Keratinocyte (primary cell): ENCODE measurements around the gene UGGT2. TPM values are rescaled to one million over a fixed set of nuclear protein-coding genes. Genes with fewer than 3 reads are reported as not detected.

Experiments used
- DNase-seq: peaks from one replicate; pipeline ENCODE4 v3.0.0-alpha.2; 2011; ENCODE audit warnings: low read depth, missing footprints, low spot score
- FAIRE-seq: peaks from 2 replicates; lab custom pipeline; 2011; peaks lifted over from hg19 to GRCh38; lab: Jason Lieb, UNC
- H2AFZ ChIP-seq: 2 replicates; pipeline ENCODE4 v1.6.0; 2012; ENCODE audit warnings: low read length, control low read depth, inconsistent platforms; ENCODE audit not compliant: control insufficient read depth
- H3K27ac ChIP-seq: 2 replicates; pipeline ENCODE4 v1.5.1; 2011; ENCODE audit warnings: low read length; ENCODE audit not compliant: control insufficient read depth, insufficient read depth
- H3K27me3 ChIP-seq: 3 replicates; pipeline ENCODE4 v1.6.0; 2011; ENCODE audit warnings: low read length; ENCODE audit not compliant: control insufficient read depth, insufficient read depth; ENCODE audit errors: extremely low read depth
- H3K36me3 ChIP-seq, 2 experiments: 2 replicates in 1 of 2; 3 replicates in 1 of 2; pipeline ENCODE4 v1.5.1; 2011; ENCODE audit warnings: low read length in 2 of 2, mild to moderate bottlenecking in 1 of 2; ENCODE audit not compliant: control insufficient read depth in 2 of 2, insufficient read depth in 2 of 2; ENCODE audit errors: extremely low read depth in 1 of 2
- H3K4me1 ChIP-seq: 3 replicates; pipeline ENCODE4 v1.5.1; 2011; ENCODE audit warnings: low read length; ENCODE audit not compliant: control insufficient read depth, insufficient read depth; ENCODE audit errors: extremely low read depth
- H3K4me2 ChIP-seq: 3 replicates; pipeline ENCODE4 v1.6.0; 2011; ENCODE audit warnings: low read depth, low read length; ENCODE audit not compliant: control insufficient read depth, insufficient read depth; ENCODE audit errors: extremely low read depth
- H3K4me3 ChIP-seq, 3 experiments: fragments of 200-600 bp in 1 of 3; sonication (generic) in 1 of 3; 2 replicates in 2 of 3; 3 replicates in 1 of 3; pipeline ENCODE4 v1.5.1; 2011 to 2016; ENCODE audit warnings: low read length in 3 of 3, mild to moderate bottlenecking in 3 of 3, control low read depth in 2 of 3, inconsistent platforms in 1 of 3, low read depth in 1 of 3, mixed read lengths in 1 of 3, mixed run types in 1 of 3, moderate library complexity in 1 of 3; ENCODE audit not compliant: control insufficient read depth in 2 of 3, insufficient read depth in 2 of 3; ENCODE audit errors: extremely low read depth in 1 of 3
- H3K79me2 ChIP-seq: 2 replicates; pipeline ENCODE4 v1.6.0; 2012; ENCODE audit warnings: low read length; ENCODE audit not compliant: control insufficient read depth, insufficient read depth
- H3K9ac ChIP-seq: 3 replicates; pipeline ENCODE4 v1.6.0; 2011; ENCODE audit warnings: low read length; ENCODE audit not compliant: control insufficient read depth, insufficient read depth; ENCODE audit errors: extremely low read depth
- H3K9me1 ChIP-seq: 3 replicates; pipeline ENCODE4 v1.6.0; 2011; ENCODE audit warnings: low read length; ENCODE audit not compliant: control insufficient read depth, insufficient read depth; ENCODE audit errors: extremely low read depth
- H3K9me3 ChIP-seq: 2 replicates; pipeline ENCODE4 v1.5.1; 2012; ENCODE audit warnings: low read depth, low read length; ENCODE audit not compliant: control insufficient read depth
- H4K20me1 ChIP-seq: 3 replicates; pipeline ENCODE4 v1.6.0; 2011; ENCODE audit warnings: low read length; ENCODE audit not compliant: control insufficient read depth, insufficient read depth; ENCODE audit errors: extremely low read depth
- EZH2 ChIP-seq: IDR thresholded peaks from one replicate; pipeline ENCODE4 v1.6.1; 2012; ENCODE audit warnings: inconsistent platforms, mild to moderate bottlenecking, low read length, moderate library complexity
- dilution Hi-C: fragments of 300-500 bp; cut with MboI; formaldehyde crosslinking; loops from one replicate; pipeline ENCODE4 v1.7.0; 2020; ENCODE audit warnings: low sequenced_read_pairs; ENCODE audit not compliant: extremely low pct_ligation_motif_present
- polyA plus RNA-seq, 5 experiments: library from polyadenylated mRNA; depleted of rRNA in 3 of 5; stranded (reverse) in 3 of 5; stranded (forward) in 1 of 5; unstranded in 1 of 5; fragments of >200 nt; gene quantifications; 1 replicate in 1 of 5; 2 replicates in 3 of 5; 3 replicates in 1 of 5; pipeline versions ENCODE4 v1.2.1 to v1.2.3, GENCODE V29; 2011 to 2012; ENCODE audit warnings: missing spikeins in 2 of 5, low read depth in 1 of 5, low replicate concordance in 1 of 5
- TF ChIP-seq, protein P1 (sequence below), 3 experiments: IDR thresholded peaks in 1 of 3; conservative IDR thresholded peaks in 1 of 3; optimal IDR thresholded peaks in 1 of 3; 2 replicates in 2 of 3; 3 replicates in 1 of 3; pipeline versions ENCODE3 to v1.5.1; 2011; ENCODE audit warnings: low read length in 3 of 3, mild to moderate bottlenecking in 3 of 3, moderate library complexity in 2 of 3, control low read depth in 1 of 3, inconsistent platforms in 1 of 3; ENCODE audit not compliant: insufficient read depth in 2 of 3; ENCODE audit errors: extremely low read depth in 1 of 3

The UGGT2 gene
- polyA plus RNA-seq, 1 donor (not counting 4 experiments of a cell fraction or from before 2014, with no cell fraction given): 12.5 TPM

DNA sequence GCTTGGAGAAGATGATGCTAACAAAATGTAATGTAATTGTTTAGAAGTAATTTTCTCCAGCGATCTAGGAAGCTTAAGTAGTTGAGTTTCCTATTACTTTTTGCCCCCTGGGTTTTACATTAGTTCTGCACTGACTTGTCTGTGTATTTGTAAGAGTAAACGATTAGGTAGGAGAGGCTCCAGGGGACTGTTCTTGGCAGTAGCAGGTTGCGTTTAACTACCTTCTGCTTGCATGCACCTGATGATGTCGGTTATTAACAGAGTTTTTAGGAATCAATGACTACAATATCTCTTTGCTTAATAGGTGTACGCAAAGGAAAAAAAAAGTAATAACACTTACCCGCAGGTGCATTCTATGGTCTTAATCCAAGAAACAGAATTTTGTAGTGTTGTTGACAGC is 18.3 kb upstream of the UGGT2 start:
- Histone ChIP-seq H3K27me3 (peaks cover 21% of the 10 kb centered on the region), H3K4me1 (no peaks in the 10 kb centered on the region), H3K9ac (no peak overlapping the region), H3K27ac (no peak overlapping the region), H3K79me2 (no peaks in the 10 kb centered on the region), H2AFZ (no peak overlapping the region), H3K9me3 (no peaks in the 10 kb centered on the region), H3K9me1 (no peaks in the 10 kb centered on the region), H3K4me2 (no peak overlapping the region), H3K4me3 (no peak overlapping the region), H3K36me3 (no peaks in the 10 kb centered on the region), H4K20me1 (no peaks in the 10 kb centered on the region)
- TF ChIP-seq EZH2: no peak
- TF ChIP-seq, protein P1, sequence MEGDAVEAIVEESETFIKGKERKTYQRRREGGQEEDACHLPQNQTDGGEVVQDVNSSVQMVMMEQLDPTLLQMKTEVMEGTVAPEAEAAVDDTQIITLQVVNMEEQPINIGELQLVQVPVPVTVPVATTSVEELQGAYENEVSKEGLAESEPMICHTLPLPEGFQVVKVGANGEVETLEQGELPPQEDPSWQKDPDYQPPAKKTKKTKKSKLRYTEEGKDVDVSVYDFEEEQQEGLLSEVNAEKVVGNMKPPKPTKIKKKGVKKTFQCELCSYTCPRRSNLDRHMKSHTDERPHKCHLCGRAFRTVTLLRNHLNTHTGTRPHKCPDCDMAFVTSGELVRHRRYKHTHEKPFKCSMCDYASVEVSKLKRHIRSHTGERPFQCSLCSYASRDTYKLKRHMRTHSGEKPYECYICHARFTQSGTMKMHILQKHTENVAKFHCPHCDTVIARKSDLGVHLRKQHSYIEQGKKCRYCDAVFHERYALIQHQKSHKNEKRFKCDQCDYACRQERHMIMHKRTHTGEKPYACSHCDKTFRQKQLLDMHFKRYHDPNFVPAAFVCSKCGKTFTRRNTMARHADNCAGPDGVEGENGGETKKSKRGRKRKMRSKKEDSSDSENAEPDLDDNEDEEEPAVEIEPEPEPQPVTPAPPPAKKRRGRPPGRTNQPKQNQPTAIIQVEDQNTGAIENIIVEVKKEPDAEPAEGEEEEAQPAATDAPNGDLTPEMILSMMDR (optimal IDR thresholded peaks at IDR 0.05 in 1 of 3, IDR thresholded peaks at IDR 0.05 in 1 of 3, conservative IDR thresholded peaks at IDR 0.05 in 1 of 3; ENCODE audit: extremely low read depth in 1 of 3, insufficient read depth in 2 of 3, low read length in 3 of 3): no peak
- FAIRE-seq (no peak), DNase-seq (no peak)
- dilution Hi-C loops: no loop called here

DNA sequence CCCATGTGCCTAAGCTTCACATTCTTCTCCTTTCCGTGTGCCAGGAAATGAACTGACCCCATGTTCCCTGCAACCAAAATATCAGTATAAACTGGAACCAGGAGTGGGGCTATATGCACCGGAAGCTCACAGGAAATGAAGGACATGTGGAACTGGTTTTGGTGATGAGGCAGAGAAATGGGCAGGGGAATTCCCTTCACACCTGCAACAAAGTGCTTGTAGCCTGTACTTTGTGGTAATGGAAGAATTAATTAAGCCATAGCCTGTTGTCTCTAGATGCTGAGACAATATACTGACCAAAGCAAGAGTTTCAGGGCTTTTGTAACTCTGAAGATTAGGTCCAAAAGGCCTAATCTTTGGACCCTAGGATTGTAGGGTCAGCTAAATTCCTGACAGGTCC is 15.5 kb upstream of the UGGT2 start:
- Histone ChIP-seq H3K4me1 (no peaks in the 10 kb centered on the region), H3K4me3 (no peak overlapping the region), H3K9ac (no peak overlapping the region), H3K9me3 (no peaks in the 10 kb centered on the region), H4K20me1 (no peaks in the 10 kb centered on the region), H3K36me3 (no peaks in the 10 kb centered on the region), H3K27me3 (peaks cover 21% of the 10 kb centered on the region), H3K4me2 (no peak overlapping the region), H3K9me1 (no peaks in the 10 kb centered on the region), H2AFZ (no peak overlapping the region), H3K79me2 (no peaks in the 10 kb centered on the region), H3K27ac (no peak overlapping the region)
- FAIRE-seq (no peak), DNase-seq (no peak)
- dilution Hi-C loops: no loop called here
- TF ChIP-seq EZH2: no peak
- TF ChIP-seq, protein P1 (optimal IDR thresholded peaks at IDR 0.05 in 1 of 3, IDR thresholded peaks at IDR 0.05 in 1 of 3, conservative IDR thresholded peaks at IDR 0.05 in 1 of 3; ENCODE audit: extremely low read depth in 1 of 3, insufficient read depth in 2 of 3, low read length in 3 of 3): no peak
